ENCODE results near the gene ZNF618. TPM values are rescaled to one million over a fixed set of nuclear protein-coding genes. Genes with fewer than 3 reads are reported as not detected.

The ZNF618 gene
- total and polyA plus RNA-seq, 2 experiments from 2014 or later, result 12.1 to 22.1 TPM

DNA sequence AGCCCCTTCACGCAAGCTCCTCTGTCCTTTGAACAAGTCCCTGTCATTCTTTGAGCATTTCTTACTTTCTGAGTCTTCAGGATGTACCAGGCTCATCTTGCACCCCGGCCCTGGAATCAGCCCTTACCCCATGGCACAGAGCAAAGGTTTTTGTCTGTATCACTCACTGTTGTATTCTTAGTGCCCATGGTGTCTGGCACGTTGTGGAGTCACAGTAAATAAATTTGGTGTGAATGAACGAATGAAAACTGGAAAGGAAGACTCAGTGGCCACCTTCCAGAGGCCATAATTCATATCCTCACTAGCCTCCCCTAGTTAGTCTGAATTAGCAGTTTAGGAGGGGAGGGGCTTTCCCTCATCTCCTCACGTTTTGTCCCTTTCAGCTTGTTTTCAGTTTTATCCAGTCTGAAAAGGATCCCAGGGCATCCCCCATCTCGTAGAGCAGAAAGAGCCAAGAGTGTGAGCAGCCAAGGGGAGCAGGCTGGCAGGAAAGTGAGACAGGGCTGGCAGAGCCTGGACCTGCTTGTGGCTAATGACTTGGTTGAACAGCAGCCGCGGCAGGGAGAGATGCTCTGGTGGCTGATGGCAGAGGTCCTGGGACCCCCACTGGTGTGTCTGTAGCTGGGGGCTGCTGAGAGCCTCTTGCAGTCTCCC is 42.7 kb downstream of the ZNF618 start:
- H2AFZ ChIP-seq, result no peak overlapping the region
- DNase-seq (ENCODE audit: low spot score) (no peak), ATAC-seq (no peak)
- H3K4me3 Mint-ChIP-seq, result no peak overlapping the region
- H4K20me1 ChIP-seq (replicated peaks; ENCODE audit: insufficient read depth), result no peaks in the 10 kb centered on the region; the same call in none of the 2 replicates
- H3K27me3 ChIP-seq (ENCODE audit: insufficient read depth), result no peaks in the 10 kb centered on the region
- no peak overlapping the region for H3K27ac Mint-ChIP-seq
- peaks cover 63% of the 10 kb centered on the region for H3K79me2 ChIP-seq (replicated peaks; ENCODE audit: insufficient read depth)
- TF ChIP-seq EZH2 (IDR thresholded peaks at IDR 0.05; ENCODE audit: low read depth, unreplicated experiment) (no peak), REST (IDR thresholded peaks at IDR 0.05; ENCODE audit: unreplicated experiment) (no peak)
- H3K9me3 Mint-ChIP-seq, result peaks cover 8% of the 10 kb centered on the region
- no peaks in the 10 kb centered on the region for H3F3A ChIP-seq (replicated peaks; ENCODE audit: low read depth)
- H3K9me2 ChIP-seq (ENCODE audit: insufficient read depth), result no peaks in the 10 kb centered on the region
- H3K4me1 Mint-ChIP-seq, result no peaks in the 10 kb centered on the region
- no peaks in the 10 kb centered on the region for H3K27me3 Mint-ChIP-seq (ENCODE audit: insufficient read depth, low read depth, poor library complexity)
- no peak overlapping the region for H3K4me3 ChIP-seq
- no peak overlapping the region for H3K27ac ChIP-seq (ENCODE audit: low read depth)
- peaks cover 15% of the 10 kb centered on the region; the same call in 2 of the 3 replicates for H3K36me3 Mint-ChIP-seq (ENCODE audit: low read depth)
- H3K4me1 ChIP-seq (ENCODE audit: insufficient read depth), result no peaks in the 10 kb centered on the region
- H3K4me2 ChIP-seq, result no peak overlapping the region
- no peaks in the 10 kb centered on the region for H3K36me3 ChIP-seq (ENCODE audit: insufficient read depth)

DNA sequence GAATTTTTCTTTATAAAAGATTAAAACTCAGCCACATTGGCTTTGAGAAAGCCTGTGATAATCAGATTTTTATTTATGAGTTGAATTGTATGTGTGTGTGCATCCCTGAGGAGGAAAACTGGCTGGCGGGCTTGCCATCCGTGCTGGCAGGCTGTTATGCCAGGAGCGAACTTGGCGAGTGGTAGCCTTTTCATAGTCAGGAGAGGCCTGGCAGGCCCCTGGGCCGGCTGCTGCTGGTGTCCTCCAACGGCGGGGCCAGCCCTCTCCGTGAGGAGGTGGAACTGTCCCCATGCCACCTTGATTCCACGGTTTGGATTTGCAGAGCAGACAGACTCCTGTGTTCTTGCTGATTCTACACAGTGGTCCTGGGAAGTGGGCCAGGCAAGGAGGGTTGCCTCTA is 43.3 kb downstream of the ZNF618 start:
- Histone ChIP-seq H3K79me2 (replicated peaks; ENCODE audit: insufficient read depth) (peaks cover 60% of the 10 kb centered on the region), H3K9me2 (ENCODE audit: insufficient read depth) (no peaks in the 10 kb centered on the region), H2AFZ (no peak overlapping the region), H4K20me1 (replicated peaks; ENCODE audit: insufficient read depth) (no peaks in the 10 kb centered on the region; the same call in none of the 2 replicates), H3K4me1 (ENCODE audit: insufficient read depth) (no peaks in the 10 kb centered on the region), H3F3A (replicated peaks; ENCODE audit: low read depth) (no peaks in the 10 kb centered on the region), H3K36me3 (ENCODE audit: insufficient read depth) (no peaks in the 10 kb centered on the region), H3K4me2 (no peak overlapping the region), H3K4me3 (no peak overlapping the region), H3K27me3 (ENCODE audit: insufficient read depth) (no peaks in the 10 kb centered on the region), H3K27ac (ENCODE audit: low read depth) (no peak overlapping the region)
- Mint-ChIP-seq H3K4me1 (no peaks in the 10 kb centered on the region), H3K9me3 (peaks cover 8% of the 10 kb centered on the region), H3K36me3 (ENCODE audit: low read depth) (peaks cover 15% of the 10 kb centered on the region; the same call in 2 of the 3 replicates), H3K27ac (no peak overlapping the region), H3K4me3 (no peak overlapping the region), H3K27me3 (ENCODE audit: insufficient read depth, low read depth, poor library complexity) (no peaks in the 10 kb centered on the region)
- DNase-seq (ENCODE audit: low spot score), result no peak
- no peak for ATAC-seq
- TF ChIP-seq CTCF (conservative IDR thresholded peaks at IDR 0.05; ENCODE audit: low read depth in 2 of 2), result no peak
- TF ChIP-seq EZH2 (IDR thresholded peaks at IDR 0.05; ENCODE audit: low read depth, unreplicated experiment), result no peak
- no peak for TF ChIP-seq CREB1 (CRISPR knock-in tag; IDR thresholded peaks at IDR 0.05; ENCODE audit: low read depth)
- no peak for TF ChIP-seq ZNF331 (CRISPR knock-in tag; IDR thresholded peaks at IDR 0.05; ENCODE audit: low read depth)
- TF ChIP-seq POLR2AphosphoS5 (IDR thresholded peaks at IDR 0.05; ENCODE audit: low read depth), result no peak
- TF ChIP-seq, protein P1, sequence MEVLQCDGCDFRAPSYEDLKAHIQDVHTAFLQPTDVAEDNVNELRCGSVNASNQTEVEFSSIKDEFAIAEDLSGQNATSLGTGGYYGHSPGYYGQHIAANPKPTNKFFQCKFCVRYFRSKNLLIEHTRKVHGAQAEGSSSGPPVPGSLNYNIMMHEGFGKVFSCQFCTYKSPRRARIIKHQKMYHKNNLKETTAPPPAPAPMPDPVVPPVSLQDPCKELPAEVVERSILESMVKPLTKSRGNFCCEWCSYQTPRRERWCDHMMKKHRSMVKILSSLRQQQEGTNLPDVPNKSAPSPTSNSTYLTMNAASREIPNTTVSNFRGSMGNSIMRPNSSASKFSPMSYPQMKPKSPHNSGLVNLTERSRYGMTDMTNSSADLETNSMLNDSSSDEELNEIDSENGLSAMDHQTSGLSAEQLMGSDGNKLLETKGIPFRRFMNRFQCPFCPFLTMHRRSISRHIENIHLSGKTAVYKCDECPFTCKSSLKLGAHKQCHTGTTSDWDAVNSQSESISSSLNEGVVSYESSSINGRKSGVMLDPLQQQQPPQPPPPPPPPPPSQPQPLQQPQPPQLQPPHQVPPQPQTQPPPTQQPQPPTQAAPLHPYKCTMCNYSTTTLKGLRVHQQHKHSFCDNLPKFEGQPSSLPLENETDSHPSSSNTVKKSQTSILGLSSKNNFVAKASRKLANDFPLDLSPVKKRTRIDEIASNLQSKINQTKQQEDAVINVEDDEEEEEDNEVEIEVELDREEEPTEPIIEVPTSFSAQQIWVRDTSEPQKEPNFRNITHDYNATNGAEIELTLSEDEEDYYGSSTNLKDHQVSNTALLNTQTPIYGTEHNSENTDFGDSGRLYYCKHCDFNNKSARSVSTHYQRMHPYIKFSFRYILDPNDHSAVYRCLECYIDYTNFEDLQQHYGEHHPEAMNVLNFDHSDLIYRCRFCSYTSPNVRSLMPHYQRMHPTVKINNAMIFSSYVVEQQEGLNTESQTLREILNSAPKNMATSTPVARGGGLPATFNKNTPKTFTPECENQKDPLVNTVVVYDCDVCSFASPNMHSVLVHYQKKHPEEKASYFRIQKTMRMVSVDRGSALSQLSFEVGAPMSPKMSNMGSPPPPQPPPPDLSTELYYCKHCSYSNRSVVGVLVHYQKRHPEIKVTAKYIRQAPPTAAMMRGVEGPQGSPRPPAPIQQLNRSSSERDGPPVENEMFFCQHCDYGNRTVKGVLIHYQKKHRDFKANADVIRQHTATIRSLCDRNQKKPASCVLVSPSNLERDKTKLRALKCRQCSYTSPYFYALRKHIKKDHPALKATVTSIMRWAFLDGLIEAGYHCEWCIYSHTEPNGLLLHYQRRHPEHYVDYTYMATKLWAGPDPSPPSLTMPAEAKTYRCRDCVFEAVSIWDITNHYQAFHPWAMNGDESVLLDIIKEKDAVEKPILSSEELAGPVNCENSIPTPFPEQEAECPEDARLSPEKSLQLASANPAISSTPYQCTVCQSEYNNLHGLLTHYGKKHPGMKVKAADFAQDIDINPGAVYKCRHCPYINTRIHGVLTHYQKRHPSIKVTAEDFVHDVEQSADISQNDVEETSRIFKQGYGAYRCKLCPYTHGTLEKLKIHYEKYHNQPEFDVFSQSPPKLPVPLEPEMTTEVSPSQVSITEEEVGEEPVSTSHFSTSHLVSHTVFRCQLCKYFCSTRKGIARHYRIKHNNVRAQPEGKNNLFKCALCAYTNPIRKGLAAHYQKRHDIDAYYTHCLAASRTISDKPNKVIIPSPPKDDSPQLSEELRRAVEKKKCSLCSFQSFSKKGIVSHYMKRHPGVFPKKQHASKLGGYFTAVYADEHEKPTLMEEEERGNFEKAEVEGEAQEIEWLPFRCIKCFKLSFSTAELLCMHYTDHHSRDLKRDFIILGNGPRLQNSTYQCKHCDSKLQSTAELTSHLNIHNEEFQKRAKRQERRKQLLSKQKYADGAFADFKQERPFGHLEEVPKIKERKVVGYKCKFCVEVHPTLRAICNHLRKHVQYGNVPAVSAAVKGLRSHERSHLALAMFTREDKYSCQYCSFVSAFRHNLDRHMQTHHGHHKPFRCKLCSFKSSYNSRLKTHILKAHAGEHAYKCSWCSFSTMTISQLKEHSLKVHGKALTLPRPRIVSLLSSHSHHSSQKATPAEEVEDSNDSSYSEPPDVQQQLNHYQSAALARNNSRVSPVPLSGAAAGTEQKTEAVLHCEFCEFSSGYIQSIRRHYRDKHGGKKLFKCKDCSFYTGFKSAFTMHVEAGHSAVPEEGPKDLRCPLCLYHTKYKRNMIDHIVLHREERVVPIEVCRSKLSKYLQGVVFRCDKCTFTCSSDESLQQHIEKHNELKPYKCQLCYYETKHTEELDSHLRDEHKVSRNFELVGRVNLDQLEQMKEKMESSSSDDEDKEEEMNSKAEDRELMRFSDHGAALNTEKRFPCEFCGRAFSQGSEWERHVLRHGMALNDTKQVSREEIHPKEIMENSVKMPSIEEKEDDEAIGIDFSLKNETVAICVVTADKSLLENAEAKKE (CRISPR knock-in tag; IDR thresholded peaks at IDR 0.05), result no peak
